ENCODE measurements around the gene PFDN6. TPM values are rescaled to one million over a fixed set of nuclear protein-coding genes. Genes with fewer than 3 reads are reported as not detected.

Gene PFDN6
- total and polyA plus RNA-seq, 2 of the 13 experiments (the other 11 are each of a cell fraction or from before 2014, with no cell fraction given): 75.5 to 87.0 TPM

DNA sequence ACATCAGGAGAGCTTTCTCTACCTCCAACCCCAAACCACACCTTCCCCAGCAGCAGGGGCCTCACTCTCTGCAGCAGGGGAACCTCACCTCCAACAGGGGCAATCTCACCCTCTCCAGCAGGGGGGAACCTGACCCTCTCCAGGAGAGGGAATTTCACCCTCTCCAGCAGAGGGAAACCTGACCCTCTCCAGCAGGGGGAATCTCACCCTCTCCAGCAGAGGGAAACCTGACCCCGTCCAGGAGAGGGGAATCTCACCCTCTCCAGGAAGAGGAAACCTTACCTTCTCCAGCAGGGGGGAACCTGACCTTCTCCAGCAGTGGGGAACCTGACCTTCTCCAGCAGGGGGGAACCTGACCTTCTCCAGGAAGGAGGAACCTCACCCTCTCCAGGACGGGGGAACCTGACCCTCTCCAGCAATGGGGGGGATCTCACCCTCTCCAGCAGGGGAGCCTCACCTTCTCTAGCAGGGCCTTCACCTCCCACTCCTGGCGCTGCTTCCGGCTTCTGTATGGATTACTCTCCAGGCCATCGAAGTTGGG is 9.4 kb upstream of the PFDN6 start (continued):
- TF ChIP-seq, protein P1, sequence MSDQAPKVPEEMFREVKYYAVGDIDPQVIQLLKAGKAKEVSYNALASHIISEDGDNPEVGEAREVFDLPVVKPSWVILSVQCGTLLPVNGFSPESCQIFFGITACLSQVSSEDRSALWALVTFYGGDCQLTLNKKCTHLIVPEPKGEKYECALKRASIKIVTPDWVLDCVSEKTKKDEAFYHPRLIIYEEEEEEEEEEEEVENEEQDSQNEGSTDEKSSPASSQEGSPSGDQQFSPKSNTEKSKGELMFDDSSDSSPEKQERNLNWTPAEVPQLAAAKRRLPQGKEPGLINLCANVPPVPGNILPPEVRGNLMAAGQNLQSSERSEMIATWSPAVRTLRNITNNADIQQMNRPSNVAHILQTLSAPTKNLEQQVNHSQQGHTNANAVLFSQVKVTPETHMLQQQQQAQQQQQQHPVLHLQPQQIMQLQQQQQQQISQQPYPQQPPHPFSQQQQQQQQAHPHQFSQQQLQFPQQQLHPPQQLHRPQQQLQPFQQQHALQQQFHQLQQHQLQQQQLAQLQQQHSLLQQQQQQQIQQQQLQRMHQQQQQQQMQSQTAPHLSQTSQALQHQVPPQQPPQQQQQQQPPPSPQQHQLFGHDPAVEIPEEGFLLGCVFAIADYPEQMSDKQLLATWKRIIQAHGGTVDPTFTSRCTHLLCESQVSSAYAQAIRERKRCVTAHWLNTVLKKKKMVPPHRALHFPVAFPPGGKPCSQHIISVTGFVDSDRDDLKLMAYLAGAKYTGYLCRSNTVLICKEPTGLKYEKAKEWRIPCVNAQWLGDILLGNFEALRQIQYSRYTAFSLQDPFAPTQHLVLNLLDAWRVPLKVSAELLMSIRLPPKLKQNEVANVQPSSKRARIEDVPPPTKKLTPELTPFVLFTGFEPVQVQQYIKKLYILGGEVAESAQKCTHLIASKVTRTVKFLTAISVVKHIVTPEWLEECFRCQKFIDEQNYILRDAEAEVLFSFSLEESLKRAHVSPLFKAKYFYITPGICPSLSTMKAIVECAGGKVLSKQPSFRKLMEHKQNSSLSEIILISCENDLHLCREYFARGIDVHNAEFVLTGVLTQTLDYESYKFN (CRISPR knock-in tag; conservative IDR thresholded peaks at IDR 0.05): no peak
- TF ChIP-seq, protein P2, sequence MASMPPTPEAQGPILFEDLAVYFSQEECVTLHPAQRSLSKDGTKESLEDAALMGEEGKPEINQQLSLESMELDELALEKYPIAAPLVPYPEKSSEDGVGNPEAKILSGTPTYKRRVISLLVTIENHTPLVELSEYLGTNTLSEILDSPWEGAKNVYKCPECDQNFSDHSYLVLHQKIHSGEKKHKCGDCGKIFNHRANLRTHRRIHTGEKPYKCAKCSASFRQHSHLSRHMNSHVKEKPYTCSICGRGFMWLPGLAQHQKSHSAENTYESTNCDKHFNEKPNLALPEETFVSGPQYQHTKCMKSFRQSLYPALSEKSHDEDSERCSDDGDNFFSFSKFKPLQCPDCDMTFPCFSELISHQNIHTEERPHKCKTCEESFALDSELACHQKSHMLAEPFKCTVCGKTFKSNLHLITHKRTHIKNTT (CRISPR knock-in tag; IDR thresholded peaks at IDR 0.05): no peak
- TF ChIP-seq TEAD2 (CRISPR knock-in tag; IDR thresholded peaks at IDR 0.05) (no peak), KDM2A (CRISPR knock-in tag; IDR thresholded peaks at IDR 0.05; ENCODE audit: borderline replicate concordance, low read depth) (0 out of 2 replicates have a peak, but pooled peaks have one; percentile 14), CBX1 (IDR thresholded peaks at IDR 0.05; ENCODE audit: low read depth) (no peak), ZNF678 (CRISPR knock-in tag; IDR thresholded peaks at IDR 0.05) (no peak), ZNF577 (CRISPR knock-in tag; IDR thresholded peaks at IDR 0.05; ENCODE audit: borderline replicate concordance, low read depth) (no peak), ZNF878 (CRISPR knock-in tag; IDR thresholded peaks at IDR 0.05) (no peak), HIVEP1 (CRISPR knock-in tag; IDR thresholded peaks at IDR 0.05) (no peak), NFRKB (IDR thresholded peaks at IDR 0.05) (no peak)
- TF ChIP-seq, protein P3, sequence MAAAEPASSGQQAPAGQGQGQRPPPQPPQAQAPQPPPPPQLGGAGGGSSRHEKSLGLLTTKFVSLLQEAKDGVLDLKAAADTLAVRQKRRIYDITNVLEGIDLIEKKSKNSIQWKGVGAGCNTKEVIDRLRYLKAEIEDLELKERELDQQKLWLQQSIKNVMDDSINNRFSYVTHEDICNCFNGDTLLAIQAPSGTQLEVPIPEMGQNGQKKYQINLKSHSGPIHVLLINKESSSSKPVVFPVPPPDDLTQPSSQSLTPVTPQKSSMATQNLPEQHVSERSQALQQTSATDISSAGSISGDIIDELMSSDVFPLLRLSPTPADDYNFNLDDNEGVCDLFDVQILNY (CRISPR knock-in tag; conservative IDR thresholded peaks at IDR 0.05): no peak
- TF ChIP-seq, protein P4, sequence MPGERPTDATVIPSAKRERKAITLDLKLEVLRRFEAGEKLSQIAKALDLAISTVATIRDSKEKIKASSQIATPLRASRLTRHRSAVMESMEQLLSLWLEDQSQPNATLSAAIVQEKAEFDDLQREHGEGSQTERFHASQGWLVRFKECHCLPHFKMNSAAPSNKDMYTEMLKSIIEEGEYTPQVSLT (CRISPR knock-in tag; IDR thresholded peaks at IDR 0.05; ENCODE audit: borderline replicate concordance, low read depth): no peak
- TF ChIP-seq, protein P5, sequence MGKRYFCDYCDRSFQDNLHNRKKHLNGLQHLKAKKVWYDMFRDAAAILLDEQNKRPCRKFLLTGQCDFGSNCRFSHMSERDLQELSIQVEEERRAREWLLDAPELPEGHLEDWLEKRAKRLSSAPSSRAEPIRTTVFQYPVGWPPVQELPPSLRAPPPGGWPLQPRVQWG (CRISPR knock-in tag; IDR thresholded peaks at IDR 0.05; ENCODE audit: borderline replicate concordance, low read depth): no peak
- TF ChIP-seq, protein P6, sequence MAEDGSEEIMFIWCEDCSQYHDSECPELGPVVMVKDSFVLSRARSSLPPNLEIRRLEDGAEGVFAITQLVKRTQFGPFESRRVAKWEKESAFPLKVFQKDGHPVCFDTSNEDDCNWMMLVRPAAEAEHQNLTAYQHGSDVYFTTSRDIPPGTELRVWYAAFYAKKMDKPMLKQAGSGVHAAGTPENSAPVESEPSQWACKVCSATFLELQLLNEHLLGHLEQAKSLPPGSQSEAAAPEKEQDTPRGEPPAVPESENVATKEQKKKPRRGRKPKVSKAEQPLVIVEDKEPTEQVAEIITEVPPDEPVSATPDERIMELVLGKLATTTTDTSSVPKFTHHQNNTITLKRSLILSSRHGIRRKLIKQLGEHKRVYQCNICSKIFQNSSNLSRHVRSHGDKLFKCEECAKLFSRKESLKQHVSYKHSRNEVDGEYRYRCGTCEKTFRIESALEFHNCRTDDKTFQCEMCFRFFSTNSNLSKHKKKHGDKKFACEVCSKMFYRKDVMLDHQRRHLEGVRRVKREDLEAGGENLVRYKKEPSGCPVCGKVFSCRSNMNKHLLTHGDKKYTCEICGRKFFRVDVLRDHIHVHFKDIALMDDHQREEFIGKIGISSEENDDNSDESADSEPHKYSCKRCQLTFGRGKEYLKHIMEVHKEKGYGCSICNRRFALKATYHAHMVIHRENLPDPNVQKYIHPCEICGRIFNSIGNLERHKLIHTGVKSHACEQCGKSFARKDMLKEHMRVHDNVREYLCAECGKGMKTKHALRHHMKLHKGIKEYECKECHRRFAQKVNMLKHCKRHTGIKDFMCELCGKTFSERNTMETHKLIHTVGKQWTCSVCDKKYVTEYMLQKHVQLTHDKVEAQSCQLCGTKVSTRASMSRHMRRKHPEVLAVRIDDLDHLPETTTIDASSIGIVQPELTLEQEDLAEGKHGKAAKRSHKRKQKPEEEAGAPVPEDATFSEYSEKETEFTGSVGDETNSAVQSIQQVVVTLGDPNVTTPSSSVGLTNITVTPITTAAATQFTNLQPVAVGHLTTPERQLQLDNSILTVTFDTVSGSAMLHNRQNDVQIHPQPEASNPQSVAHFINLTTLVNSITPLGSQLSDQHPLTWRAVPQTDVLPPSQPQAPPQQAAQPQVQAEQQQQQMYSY (CRISPR knock-in tag; IDR thresholded peaks at IDR 0.05): peak; percentile 41; the same call in 1 of the 2 replicates
- TF ChIP-seq, protein P7, sequence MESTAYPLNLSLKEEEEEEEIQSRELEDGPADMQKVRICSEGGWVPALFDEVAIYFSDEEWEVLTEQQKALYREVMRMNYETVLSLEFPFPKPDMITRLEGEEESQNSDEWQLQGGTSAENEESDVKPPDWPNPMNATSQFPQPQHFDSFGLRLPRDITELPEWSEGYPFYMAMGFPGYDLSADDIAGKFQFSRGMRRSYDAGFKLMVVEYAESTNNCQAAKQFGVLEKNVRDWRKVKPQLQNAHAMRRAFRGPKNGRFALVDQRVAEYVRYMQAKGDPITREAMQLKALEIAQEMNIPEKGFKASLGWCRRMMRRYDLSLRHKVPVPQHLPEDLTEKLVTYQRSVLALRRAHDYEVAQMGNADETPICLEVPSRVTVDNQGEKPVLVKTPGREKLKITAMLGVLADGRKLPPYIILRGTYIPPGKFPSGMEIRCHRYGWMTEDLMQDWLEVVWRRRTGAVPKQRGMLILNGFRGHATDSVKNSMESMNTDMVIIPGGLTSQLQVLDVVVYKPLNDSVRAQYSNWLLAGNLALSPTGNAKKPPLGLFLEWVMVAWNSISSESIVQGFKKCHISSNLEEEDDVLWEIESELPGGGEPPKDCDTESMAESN (CRISPR knock-in tag; conservative IDR thresholded peaks at IDR 0.05): no peak
